ENCODE results near the gene CHCHD3.

DNA sequence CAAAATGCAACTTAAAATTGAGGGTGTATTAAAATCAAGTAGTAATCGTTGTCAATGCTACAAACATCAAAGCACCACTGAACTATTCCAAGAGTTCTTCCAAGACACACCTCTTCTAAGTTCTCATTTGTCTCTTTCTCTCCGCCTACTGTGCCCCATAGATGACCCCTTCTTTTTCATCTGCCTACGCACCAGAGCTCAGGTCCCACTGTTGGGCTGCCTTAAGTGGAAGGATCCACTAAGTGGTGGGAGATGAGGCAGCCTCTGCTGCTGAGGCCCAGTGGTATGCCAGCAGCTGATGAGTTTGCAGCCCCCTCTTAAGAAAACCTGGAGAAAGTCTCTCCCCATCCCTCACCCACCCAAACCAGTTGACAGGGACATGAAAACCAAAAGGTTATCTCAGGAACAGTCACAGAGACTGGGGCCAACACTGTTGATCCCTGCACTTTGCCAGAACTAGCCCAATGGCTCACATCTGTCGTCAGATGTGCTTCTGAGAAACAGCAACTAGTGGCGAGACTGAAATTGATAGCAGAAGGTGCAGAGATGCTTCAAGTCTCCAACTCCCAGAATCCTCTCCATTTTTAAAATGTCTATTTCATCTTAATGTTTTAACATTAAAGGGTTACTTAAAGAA is 88.4 kb downstream of the CHCHD3 start:
- no peak for TF ChIP-seq RNF2 (IDR thresholded peaks at IDR 0.05; ENCODE audit: borderline replicate concordance, low read depth)
- TF ChIP-seq, protein P1, sequence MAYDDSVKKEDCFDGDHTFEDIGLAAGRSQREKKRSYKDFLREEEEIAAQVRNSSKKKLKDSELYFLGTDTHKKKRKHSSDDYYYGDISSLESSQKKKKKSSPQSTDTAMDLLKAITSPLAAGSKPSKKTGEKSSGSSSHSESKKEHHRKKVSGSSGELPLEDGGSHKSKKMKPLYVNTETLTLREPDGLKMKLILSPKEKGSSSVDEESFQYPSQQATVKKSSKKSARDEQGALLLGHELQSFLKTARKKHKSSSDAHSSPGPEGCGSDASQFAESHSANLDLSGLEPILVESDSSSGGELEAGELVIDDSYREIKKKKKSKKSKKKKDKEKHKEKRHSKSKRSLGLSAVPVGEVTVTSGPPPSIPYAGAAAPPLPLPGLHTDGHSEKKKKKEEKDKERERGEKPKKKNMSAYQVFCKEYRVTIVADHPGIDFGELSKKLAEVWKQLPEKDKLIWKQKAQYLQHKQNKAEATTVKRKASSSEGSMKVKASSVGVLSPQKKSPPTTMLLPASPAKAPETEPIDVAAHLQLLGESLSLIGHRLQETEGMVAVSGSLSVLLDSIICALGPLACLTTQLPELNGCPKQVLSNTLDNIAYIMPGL (CRISPR knock-in tag; IDR thresholded peaks at IDR 0.05; ENCODE audit: borderline replicate concordance) = no peak
- no peak for TF ChIP-seq POLR2A (IDR thresholded peaks at IDR 0.05; ENCODE audit: low read length)
- TF ChIP-seq MAFK (IDR thresholded peaks at IDR 0.05; ENCODE audit: partially characterized antibody) = no peak
- TF ChIP-seq, protein P2, sequence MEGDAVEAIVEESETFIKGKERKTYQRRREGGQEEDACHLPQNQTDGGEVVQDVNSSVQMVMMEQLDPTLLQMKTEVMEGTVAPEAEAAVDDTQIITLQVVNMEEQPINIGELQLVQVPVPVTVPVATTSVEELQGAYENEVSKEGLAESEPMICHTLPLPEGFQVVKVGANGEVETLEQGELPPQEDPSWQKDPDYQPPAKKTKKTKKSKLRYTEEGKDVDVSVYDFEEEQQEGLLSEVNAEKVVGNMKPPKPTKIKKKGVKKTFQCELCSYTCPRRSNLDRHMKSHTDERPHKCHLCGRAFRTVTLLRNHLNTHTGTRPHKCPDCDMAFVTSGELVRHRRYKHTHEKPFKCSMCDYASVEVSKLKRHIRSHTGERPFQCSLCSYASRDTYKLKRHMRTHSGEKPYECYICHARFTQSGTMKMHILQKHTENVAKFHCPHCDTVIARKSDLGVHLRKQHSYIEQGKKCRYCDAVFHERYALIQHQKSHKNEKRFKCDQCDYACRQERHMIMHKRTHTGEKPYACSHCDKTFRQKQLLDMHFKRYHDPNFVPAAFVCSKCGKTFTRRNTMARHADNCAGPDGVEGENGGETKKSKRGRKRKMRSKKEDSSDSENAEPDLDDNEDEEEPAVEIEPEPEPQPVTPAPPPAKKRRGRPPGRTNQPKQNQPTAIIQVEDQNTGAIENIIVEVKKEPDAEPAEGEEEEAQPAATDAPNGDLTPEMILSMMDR (IDR thresholded peaks at IDR 0.05) = no peak
- no peak for TF ChIP-seq HDAC2 (IDR thresholded peaks at IDR 0.05)
- TF ChIP-seq, protein P3, sequence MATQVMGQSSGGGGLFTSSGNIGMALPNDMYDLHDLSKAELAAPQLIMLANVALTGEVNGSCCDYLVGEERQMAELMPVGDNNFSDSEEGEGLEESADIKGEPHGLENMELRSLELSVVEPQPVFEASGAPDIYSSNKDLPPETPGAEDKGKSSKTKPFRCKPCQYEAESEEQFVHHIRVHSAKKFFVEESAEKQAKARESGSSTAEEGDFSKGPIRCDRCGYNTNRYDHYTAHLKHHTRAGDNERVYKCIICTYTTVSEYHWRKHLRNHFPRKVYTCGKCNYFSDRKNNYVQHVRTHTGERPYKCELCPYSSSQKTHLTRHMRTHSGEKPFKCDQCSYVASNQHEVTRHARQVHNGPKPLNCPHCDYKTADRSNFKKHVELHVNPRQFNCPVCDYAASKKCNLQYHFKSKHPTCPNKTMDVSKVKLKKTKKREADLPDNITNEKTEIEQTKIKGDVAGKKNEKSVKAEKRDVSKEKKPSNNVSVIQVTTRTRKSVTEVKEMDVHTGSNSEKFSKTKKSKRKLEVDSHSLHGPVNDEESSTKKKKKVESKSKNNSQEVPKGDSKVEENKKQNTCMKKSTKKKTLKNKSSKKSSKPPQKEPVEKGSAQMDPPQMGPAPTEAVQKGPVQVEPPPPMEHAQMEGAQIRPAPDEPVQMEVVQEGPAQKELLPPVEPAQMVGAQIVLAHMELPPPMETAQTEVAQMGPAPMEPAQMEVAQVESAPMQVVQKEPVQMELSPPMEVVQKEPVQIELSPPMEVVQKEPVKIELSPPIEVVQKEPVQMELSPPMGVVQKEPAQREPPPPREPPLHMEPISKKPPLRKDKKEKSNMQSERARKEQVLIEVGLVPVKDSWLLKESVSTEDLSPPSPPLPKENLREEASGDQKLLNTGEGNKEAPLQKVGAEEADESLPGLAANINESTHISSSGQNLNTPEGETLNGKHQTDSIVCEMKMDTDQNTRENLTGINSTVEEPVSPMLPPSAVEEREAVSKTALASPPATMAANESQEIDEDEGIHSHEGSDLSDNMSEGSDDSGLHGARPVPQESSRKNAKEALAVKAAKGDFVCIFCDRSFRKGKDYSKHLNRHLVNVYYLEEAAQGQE (IDR thresholded peaks at IDR 0.05) = no peak
- TF ChIP-seq EP300 (IDR thresholded peaks at IDR 0.05) = no peak
- TF ChIP-seq RAD21 (conservative IDR thresholded peaks at IDR 0.05 in 1 of 2, IDR thresholded peaks at IDR 0.05 in 1 of 2) = no peak
- TF ChIP-seq, protein P4, sequence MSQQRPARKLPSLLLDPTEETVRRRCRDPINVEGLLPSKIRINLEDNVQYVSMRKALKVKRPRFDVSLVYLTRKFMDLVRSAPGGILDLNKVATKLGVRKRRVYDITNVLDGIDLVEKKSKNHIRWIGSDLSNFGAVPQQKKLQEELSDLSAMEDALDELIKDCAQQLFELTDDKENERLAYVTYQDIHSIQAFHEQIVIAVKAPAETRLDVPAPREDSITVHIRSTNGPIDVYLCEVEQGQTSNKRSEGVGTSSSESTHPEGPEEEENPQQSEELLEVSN (IDR thresholded peaks at IDR 0.05; ENCODE audit: borderline replicate concordance, low read depth) = no peak
